Cardiac septum (tissue), 1 donor: ENCODE results near the gene ERC1. TPM values are rescaled to one million over a fixed set of nuclear protein-coding genes. Genes with fewer than 3 reads are reported as not detected.

Experiments used
- DNase-seq: peaks from one replicate; pipeline ENCODE4 v3.0.0-alpha.2; 2020; ENCODE audit warnings: low spot score
- intact Hi-C: fragments of 100-400 bp; cut with DNase I; formaldehyde crosslinking; loops from one replicate; pipeline ENCODE4 v1.14.0; 2022
- total RNA-seq: library from RNA; stranded (reverse); fragmentation: NEBNext Ultra II Directional; extraction: Animal tissue kit (Norgen Biotek cat#: 25700); gene quantifications from one replicate; pipeline ENCODE4 v1.2.1, GENCODE V29; 2021
- donor health status: DM: no; HTN: no; CAD: no.

Gene ERC1
- total RNA-seq, 1 donor from 2014 or later, result 56.9 TPM

DNA sequence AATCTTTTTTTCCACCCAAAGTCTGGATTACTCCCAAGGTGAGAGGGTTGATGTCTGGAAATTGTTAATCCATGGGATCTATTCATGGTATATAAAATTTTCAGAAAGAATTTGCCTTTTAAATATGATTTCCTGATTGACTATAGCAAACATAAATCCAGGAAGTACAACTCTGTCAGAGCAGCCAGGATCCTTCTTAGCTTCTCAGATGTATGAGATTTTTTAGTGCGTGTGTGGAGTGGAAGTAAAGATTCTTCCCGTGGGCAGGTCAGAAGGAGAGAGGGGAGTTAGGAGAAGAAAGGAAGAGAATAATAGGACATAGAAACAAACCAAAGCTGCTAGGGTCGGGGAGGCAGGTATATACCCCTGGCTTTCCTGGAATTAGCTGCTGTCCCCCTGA, 444.0 kb downstream of the ERC1 start:
- intact Hi-C loops, result no loop called here
- no peak for DNase-seq

DNA sequence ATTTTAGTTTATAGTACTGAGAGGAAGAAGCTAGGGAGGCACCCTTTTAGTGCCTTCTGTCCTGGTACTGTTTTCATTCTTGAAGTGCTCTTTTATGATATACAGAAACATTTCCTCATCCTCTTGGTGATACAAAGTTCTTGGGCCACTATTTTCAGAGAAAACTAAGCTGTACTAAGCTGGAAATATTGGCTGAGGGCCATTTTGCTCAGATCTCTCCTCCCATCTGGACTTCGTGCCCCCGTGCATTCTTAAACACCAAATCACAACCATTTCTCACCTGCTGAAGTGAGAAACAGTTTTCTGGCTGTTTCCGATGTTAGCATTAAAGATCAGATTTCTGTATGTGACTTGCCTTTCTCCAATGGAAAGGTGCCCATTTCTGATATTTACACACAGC, 444.4 kb downstream of the ERC1 start:
- intact Hi-C loops, result no loop called here
- no peak for DNase-seq

DNA sequence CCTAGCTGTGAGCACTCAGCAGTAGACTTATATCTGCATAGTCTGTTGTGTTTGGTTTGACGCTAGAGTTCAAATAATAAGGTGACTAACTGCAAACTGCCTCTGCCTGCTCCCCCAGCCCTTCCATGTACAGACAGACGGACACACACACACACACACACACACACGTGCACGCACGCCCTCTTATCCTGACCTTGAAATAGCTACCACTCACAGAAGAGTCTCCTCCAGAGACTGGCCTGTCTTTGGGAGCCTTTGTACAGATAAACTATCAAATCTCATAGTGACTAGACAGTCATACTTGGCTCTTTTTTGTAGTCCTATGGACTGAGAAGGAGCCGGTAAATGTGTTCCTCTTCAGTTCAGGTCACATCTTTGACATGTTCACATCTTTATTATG, 445.0 kb downstream of the ERC1 start:
- intact Hi-C loops, result no loop called here
- DNase-seq, result no peak

DNA sequence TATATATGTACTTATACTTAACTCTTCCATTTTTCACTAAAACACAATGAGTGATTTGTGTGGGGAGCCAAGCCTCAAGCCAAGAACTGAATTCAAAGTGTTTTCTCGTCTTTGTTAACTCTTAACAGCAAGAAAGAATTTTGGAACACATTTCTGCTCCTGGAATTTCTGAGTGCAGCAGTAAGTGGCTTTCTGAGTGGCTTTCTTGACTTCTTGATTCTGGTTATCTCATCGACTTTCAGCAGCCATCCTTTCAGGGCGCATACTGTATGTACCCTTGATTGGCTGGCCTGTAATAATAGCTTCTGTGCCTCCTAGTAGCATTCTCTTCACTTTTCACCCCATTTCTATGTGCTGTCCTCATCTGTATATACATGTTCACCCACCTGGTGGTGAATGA, 446.0 kb downstream of the ERC1 start:
- no peak for DNase-seq
- intact Hi-C loops, result no loop called here

DNA sequence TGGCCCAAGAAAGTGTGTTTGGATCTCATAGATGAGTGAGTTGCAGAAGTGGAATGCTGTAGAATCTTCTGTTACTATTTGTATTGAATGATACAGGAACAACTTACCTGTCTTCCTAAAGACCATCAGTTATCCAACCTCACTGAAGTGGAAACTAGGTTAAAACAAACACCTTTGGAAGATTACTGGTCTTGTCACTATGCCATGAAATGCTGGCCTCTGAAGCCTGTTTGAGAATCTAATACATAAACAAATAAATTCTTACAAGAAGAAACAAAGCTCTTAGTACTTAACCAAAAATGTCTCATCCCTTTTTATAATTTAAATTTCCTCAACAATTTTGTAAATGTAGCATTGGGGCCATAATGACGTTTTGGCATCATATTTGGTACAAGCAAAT, 448.2 kb downstream of the ERC1 start:
- no peak for DNase-seq
- intact Hi-C loops, result no loop called here

DNA sequence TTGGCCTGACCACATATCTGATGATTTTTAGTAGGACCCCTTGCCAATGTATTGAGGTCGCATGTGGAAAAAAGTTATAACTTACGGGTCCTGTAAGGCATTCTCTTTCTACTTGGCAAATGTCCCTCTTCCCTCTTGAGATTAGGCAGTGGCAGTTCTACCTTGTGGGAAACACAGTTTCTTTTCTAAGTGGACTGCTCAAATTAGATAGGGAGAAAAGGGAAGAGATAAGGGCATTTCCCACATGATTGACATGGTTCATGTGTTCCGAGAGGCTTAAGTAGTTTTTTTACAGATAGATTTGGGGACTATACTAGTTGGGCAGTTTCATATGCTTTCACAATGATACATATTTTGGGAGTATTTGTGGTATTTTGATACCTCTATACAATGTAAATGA, 448.7 kb downstream of the ERC1 start:
- intact Hi-C loops, result no loop called here
- DNase-seq, result no peak

DNA sequence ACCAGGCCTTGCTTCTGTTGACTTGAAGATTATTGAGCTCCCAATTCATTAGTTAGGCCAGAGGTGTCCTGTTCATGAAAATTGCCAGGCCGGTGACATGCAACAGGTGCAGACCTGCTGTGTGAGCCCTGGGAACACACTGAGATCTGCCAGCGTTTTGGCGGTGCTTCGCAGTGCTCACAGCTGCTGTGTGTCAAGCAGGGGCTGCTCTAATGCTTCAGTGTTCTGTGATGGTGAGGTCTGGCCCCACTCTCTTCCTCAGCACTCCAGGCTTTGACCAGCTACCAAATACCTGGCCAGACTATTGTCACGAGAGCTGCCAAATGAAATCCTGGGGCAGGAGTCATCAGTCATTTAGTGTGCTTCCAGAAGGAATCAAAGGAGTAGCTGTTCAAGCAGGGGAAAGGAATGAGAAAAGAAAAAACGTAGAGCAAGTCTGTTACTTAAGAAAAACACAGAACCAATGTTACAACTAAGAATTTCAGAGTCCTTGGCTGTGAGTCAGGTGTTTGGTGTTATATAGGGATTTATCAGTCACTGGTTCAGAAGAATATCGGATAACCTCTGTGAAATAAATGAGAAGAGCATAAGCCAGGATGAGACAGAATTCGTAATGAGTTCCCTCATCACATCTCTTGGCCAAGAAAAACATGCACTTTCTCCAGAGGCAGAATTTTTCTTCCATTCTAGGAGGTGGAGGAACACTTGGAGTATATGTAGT, 452.6 kb downstream of the ERC1 start:
- intact Hi-C loops, result no loop called here
- no peak for DNase-seq

DNA sequence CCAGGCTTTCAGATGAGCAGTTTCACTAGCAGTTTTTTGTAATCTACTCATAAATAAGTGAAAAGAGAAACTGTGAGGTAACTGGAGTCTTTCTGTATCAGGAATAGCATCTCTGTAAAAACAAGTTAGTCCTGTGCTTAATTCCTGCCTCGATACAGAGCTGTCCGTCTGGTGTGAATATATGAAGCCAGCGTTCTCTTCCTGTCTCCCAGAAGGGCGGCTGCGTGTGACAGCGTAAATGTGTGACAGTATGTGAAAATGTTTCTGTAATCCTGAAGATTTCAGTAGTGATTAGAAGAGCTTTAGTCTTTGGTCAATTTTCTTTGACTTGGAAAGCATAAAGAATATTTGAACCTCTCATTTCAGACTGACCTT, 453.1 kb downstream of the ERC1 start:
- no peak for DNase-seq
- intact Hi-C loops, result no loop called here

DNA sequence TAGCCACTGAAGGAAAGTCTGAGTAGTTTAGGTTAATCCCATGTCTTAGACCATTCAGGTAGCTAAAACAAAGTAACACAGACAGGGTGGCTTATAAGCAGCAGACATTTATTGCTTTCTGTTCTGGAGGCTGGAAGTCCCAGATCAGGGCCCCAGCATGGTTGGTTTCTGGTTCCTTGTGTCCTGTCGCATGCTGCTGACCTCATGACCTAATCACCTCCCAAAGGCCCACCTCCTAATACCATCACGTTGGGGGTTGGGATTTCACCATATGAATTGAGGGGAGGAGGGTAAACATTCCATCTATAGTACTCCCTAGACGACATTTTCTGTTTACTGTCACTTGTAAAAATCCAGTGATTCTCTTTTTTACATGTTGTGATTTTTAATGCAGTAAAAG, 454.8 kb downstream of the ERC1 start:
- intact Hi-C loops, result no loop called here
- no peak for DNase-seq

DNA sequence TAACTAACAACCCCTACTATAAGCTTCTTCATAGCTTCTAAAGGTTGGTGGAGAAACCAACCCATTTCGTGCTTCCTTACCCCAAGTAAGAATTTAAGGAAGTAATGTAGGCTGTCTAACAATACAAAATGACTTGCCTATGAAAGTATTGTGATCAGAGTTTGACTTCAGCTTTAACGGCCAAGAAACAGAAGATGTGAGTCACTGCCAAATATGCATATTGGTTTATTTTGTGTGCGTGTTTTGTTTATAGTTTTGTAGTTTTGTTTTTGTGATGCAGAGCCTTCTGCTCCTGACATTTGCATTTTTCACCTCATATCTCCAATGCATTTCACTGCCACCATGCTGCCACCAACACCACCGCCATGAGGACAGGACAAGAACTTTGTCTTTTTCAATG, 457.3 kb downstream of the ERC1 start:
- DNase-seq, result no peak
- intact Hi-C loops, result no loop called here

DNA sequence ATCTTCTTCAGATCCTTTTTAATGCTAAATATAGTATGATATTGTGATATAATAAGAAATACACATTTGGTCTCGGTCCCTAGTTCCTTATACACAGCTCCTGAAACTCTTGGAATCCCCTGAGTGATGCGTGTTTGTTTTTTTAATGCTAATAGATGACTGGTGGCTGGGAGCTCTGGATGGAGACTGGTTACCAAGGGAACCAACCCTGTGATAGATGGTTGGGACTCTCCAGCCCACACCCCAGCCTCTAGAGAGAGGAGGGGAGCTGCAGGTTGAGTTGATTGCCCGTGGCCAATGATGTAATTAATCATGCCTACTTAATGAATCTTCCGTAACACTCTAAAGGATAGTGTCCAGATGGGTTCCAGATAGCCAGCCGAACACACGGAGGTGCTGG, 462.8 kb downstream of the ERC1 start:
- DNase-seq, result no peak
- intact Hi-C loops, result no loop called here

DNA sequence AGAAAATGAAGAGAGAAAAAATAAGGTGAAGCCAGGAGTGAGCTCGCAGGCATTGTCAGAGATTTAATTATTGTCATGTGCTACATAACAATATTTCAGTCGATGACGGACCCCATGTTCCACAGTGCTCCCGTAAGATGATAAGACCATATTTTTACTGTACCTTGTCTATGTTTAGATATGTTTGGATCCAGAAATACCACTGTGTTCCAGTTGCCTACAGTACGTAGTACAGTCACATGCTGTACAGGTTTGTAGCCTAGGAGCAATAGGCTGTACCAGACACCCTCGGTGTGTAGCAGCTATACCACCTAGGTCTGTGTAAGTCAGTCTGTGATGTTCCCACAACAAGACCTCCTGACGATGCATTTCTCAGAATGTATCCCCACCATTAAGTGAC, 465.9 kb downstream of the ERC1 start:
- DNase-seq, result no peak
- intact Hi-C loops, result no loop called here

DNA sequence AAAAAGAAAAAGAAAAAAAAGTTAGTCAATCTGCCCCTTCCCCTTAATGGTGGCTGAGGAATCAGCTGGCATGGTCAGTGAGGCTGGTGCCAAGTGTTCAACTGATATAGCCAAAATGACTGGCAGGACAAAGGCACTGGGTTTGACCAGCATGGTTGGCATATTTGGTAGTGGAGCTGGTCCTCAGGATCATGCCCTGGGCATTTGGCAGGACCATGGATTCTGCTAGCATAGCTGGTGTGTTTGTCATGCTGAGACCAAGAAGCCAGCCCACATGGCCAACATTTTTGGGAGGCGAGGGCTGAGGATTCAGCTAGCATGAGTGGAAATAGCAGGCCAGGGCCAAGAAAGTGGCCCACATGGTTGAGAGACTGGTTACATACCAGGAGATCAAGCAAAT, 466.9 kb downstream of the ERC1 start:
- intact Hi-C loops, result no loop called here
- DNase-seq, result peak; percentile 80

DNA sequence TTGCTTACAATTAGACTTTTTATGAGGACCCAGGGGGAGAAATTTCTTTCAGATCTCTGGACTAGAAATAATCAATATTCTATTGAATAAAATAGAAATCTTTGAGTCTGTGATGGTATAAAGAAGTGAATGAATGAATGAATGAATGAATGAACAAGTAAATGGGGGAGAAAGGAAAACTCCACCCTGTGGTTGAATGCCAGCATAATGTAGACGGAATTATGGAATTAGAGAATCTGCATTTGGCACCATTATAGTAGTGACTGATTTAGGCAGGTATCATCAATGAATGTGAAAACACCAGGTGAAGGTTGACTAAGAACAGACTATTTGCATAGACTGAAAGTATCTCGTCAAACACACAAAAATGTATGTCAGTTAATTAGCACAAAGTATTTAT, 468.3 kb downstream of the ERC1 start:
- intact Hi-C loops, result no loop called here
- no peak for DNase-seq

DNA sequence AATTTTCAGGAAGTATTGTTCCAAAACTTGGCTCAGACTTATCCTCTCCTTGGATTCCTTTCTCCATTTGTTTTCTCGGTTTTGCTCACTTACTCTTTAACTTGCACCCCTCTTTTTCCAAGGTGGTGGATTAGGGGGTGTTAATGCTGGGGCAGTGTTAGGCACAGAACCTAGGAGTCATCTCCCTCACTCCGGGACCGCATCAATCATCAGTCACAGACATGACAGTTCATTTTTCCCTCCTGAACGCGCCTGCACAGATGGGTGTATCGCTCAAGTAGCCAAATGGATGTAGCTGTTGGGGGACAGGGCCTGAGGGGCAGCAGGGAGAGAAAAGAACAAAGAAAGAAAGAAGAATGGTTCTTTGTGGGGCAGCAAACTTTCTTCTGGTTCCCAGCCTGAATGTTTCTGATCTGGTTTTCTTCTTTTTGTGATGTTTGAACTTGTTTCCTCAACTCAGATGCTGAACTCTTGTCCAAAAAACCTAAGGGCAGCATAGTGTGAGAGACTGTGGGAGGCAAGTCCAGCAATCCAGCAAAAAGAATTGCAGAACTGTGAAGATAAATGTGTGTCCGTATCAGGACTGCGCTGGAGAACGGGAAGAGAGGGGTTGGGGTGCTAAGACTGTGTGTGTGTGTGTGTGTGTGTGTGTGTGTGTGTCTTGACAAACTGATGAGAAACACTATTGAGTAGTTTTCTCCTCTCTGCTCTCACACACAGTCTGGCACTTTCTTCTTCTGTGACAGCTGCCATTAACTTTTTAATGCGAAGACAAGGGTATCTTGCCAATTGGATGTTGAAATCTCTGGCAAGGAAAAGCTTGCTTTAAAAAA, 472.3 kb downstream of the ERC1 start:
- DNase-seq, result no peak
- intact Hi-C loops, result no loop called here

DNA sequence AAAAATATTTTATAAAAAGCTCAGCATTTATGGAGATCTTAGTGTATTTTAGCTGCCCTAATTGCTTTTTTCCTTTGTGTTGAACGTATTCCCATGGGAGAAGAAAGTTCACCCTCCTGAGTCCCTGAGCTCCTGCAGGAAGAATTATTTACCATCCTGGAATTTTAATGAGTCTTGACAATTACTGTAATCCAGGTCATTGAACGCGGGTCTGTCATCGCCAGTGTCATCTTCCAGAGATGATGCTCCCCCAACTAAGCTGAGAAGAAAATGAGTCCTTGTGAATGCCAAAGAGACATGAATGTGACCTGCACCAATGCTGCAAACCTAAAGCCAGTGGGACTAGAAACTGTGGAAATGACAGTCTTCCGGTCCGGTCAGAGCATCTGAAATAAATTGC, 473.9 kb downstream of the ERC1 start:
- intact Hi-C loops, result no loop called here
- DNase-seq, result no peak

DNA sequence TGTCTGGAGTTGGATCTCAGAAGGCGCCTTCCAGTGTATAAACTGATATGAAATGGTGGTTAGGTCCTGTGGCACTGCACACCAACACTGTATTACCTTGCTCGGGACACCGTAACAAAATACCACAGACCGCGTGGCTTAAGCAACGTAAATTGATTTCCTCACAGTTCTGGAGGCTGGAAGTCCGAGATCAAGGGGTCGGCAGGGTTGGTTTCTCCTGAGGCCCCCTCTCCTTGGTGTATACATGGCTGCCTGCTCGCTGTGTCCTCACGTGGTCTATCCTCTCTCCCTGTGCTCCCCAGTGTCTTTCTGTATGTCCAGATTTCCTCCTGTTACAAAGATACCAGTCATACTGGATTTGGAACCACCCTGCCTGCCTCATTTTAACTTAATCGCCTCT, 475.0 kb downstream of the ERC1 start:
- intact Hi-C loops, result no loop called here
- DNase-seq, result no peak

DNA sequence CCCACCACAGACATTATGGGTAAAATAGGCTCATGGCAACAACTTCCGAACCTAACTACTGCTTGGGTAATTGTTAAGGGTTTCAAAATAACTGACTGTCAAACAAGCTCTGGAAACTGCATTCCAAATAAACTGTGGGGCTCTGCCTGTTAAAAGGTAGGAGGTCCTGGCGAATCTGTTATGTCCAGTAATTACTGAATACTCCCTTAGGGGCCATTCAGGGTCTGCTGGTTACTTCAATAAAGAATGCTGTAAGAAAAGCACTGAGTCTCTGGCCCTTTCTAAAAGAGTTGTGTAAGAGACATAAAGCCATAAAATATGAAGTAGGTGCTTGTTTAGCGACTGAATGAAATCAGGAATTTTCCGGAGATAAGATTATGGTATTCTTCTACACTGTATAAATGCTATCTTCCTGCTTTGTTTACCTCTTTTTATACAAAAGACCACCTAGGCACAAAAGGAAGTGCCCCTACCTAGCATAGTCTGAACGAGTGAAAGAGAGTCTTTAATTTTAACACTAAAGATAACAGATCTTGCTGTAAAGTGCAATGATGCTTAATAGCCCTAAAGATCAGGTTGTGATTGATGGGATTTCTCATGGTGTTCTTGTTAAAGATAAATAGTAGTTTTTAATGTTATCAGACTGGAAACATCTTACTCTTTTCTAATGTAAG, 475.6 kb downstream of the ERC1 start:
- intact Hi-C loops, result no loop called here
- no peak for DNase-seq

DNA sequence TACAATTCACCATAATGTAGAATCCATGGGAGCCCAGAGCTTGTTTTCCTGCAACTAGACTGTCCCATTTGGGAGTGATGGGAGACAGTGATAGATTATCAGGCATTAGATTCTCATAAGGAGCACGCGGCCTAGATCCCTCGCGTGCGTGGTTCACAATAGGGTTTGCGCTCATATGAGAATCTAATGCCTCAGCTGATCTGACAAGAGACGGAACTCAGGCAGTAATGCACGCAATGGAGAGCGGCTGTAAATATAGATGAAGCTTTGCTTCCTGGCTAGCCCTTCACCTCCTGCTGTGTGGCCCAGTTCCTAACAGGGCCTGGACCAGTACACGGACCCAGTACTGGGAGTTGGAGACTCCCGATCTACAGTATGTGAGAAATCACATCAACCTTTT, 476.7 kb downstream of the ERC1 start:
- intact Hi-C loops, result no loop called here
- no peak for DNase-seq

DNA sequence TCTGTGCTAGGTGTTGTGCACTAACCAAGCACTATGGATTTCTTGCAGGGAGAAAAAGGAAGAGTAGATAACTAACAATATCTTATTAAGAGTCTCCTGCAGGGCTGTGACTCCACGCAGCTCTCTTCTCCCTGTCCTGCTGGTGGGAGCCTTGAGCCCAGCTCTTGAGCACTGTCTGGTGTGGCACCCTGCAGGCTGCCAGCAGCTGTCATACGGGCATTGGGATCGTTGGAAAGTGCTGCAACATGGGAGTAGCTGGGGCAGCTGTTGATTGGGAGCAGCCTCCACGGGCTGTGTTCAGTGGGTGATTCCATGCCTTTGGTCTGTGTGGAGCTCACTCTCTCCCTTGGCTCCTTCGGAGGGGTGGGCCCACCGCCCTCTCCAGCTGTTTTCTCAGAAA, 478.0 kb downstream of the ERC1 start:
- intact Hi-C loops, result no loop called here
- DNase-seq, result no peak

DNA sequence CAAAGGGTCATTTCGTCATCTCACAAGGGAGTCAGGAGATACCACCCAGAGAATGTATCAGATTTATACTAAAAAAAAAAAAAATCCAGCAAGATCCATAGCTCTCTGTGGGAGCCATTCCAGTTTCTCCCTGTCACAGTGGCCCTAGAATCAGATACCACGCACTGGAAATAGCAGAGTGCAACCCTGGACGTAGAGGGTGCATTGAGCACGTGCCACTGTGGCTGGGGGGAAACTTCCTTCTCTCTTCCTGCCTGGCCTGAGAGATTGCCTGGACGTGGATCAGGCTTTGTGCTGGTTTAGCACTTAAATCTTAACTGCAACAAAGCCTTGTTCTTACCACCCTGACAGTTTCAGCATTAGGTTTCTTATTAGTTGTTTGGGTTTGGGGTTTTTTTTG, 479.0 kb downstream of the ERC1 start:
- no peak for DNase-seq
- intact Hi-C loops, result no loop called here
